WI38 (cell line): ENCODE results near the gene COMMD10.

Experiments
- H3K4me3 ChIP-seq: 2 replicates; pipeline ENCODE4 v1.5.1; 2011; ENCODE audit warnings: low read depth, mild to moderate bottlenecking, control low read depth, low read length
- TF ChIP-seq, protein P1 (sequence below): IDR thresholded peaks from 2 replicates; pipeline ENCODE4 v1.5.1; 2012; ENCODE audit warnings: low read depth, mild to moderate bottlenecking, control low read depth, low read length

Gene COMMD10

DNA sequence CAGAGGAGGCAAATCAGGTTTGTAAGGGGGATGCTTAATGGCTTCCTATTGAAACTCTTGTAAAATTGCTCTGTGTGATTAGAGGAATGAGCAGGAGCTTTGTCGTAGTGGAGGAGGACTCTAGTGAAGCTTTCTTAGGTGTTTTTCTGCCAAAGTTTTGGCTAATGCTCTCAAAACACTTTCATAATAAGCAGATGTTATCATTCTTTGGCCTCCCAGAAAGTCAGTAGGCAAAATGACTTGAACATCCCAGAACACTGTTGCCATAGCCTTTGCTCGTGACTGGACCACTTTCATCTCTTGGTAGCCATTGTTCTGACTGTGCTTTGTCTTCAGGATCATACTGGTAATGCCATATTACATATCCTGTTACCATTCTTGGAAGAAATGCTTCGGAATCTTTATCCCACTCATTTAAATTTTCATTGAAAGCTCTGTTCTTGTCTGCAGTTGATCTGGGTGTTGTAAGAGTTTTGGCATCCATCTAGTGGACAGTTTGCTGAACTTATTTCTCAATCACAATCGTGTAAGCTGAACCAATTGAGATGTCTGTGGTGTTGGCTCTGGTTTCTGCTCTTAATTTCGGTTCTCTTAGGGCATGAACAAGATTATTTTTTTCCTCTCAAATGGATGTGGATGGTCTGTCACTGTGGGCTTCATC is 187.6 kb downstream of the COMMD10 start:
- TF ChIP-seq, protein P1, sequence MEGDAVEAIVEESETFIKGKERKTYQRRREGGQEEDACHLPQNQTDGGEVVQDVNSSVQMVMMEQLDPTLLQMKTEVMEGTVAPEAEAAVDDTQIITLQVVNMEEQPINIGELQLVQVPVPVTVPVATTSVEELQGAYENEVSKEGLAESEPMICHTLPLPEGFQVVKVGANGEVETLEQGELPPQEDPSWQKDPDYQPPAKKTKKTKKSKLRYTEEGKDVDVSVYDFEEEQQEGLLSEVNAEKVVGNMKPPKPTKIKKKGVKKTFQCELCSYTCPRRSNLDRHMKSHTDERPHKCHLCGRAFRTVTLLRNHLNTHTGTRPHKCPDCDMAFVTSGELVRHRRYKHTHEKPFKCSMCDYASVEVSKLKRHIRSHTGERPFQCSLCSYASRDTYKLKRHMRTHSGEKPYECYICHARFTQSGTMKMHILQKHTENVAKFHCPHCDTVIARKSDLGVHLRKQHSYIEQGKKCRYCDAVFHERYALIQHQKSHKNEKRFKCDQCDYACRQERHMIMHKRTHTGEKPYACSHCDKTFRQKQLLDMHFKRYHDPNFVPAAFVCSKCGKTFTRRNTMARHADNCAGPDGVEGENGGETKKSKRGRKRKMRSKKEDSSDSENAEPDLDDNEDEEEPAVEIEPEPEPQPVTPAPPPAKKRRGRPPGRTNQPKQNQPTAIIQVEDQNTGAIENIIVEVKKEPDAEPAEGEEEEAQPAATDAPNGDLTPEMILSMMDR, result no peak
- no peak overlapping the region for H3K4me3 ChIP-seq

DNA sequence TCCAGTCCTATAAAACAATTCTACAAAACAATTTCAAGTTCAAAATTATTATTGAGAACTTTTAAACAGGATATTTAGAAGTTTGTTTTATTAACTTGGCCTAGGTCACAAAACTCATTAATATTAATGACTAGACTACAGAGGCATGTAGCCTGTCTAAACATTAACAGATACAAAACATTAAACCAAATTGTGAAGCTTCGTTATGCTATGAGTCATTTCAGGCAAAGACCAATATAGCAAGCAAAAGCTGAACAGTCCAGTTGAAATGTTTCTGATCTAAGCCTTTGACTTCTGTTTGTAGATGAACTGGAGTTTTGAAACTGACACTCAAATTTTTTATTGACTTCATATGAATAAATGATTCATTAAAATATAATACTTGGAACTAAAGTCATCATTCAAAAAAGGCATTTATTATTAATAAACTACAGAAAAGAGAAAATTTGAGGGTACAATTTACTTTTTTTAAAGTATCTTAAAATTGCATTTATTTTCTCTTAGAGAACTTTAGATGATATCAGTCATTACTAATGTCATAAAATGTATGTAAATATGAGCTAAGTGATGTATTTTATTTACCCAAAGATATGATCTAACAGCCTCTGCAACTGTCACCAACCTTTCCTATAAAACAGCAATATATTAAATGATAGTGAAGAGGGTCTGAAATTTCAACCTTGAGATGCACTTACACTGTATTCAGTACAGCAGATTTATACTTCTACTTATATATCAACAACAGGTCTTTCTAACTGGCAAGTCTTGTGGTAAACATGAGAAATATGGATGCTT is 188.8 kb downstream of the COMMD10 start:
- TF ChIP-seq, protein P1, result no peak
- H3K4me3 ChIP-seq, result no peak overlapping the region

DNA sequence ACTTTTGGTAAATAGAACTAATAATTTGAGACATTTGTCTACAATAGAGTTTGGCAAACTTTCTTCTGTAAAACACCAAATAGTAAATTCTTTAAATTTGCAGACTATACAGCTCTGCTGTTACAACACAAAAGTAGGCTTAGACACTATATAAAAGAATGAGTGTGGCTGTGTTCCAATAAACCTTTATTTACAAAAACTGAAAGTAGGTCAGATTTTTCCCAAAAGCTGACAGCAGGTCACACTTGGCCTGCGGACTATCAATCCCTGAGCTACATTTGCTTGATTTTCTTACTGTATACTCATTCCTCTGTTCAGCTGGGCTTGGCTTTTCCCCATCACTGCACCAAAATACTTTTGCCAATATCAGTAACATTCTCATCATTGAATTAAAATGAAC is 189.4 kb downstream of the COMMD10 start:
- TF ChIP-seq, protein P1, result no peak
- no peak overlapping the region for H3K4me3 ChIP-seq

DNA sequence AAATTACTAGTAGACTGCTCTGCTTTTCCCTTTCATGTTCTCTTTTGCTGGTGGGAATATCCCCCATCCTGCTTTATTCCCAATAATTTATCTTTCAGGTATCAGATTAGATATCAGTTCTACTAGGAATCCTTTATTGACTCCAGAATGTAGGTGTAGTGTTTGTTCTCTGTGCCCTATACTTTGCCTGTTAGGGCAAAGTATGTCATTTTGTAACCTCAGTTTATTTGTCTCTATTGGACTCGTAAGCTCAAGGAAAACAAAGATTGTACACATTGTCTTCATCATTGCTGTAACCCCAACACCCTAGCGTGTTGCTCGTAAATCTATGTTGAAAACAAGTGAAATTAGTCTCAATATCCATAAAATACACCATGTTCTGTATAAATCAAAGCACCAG is 190.5 kb downstream of the COMMD10 start:
- TF ChIP-seq, protein P1, result no peak
- no peak overlapping the region for H3K4me3 ChIP-seq

DNA sequence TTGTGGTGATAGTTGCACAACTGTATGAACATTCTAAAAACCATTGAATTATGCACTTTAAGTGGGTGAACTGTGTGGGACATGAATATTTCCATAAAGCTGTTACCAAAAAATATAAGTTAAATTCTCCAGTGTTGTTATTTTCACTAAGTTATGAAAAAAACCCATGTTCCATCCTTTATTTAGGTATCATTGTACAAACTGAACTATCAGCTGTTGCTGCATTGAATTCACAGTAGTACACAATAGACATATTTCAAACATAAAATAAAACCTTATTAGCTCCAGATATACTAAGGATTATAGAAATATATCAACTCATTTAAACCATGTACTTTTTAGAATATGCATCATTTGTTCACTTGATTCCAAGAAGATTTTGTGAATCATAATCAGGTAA is 192.1 kb downstream of the COMMD10 start:
- H3K4me3 ChIP-seq, result no peak overlapping the region
- TF ChIP-seq, protein P1, result no peak

DNA sequence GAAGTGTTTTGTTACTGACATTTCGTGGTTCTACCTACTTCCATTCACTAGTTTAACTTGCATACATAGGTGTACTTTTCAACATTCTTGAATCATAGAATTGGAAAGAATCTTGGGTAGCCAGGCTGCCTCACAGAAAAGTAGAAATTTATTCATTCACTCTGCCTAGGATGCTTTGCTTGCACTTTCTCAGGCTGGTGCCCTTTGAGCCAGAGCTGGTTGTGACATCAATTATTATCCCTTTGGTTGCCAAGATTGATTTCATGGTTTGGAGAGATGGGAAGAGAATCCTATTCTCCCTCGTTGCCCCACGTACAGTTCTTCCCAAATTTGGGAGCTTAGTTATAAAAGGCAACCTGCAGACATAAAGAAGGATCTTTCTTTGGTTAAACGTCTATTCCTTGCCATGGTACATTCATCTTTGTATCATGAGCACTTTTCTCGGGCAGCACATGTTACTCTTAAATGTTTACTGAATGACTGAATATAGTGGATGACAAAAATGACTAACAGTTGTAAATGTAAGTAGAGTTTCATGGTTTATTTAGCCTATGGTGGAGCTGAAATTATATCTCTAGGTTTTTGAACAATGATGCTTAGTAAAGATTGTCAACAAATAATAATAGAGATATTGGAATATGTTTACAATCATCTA is 195.5 kb downstream of the COMMD10 start:
- H3K4me3 ChIP-seq, result no peak overlapping the region
- TF ChIP-seq, protein P1, result no peak

DNA sequence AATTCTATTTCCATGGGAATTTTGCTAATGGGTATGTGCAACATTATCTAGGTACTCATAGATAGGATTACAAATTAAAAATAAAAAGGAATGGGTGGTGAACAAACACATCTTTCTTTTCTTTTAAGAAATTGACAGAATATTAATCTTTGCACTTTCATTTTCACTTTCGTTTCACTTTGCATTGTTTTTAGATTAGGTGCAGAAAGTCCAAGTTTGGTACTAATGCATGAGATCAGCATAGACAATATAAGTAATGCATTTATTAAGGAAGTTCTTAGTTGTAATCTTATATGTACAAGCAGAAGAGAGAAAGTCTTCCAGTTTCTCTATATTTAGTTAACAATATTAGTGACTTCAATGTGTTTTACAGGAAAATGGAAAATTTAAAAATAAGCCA is 196.5 kb downstream of the COMMD10 start:
- TF ChIP-seq, protein P1, result no peak
- no peak overlapping the region for H3K4me3 ChIP-seq
